NCI-H82 treated with DMSO at 0.1 percent for 48 hours (cell line): ENCODE measurements around the gene GFER.

ENCODE experiments used
- DNase-seq: peaks from one replicate; lab custom pipeline; 2025; ENCODE audit not compliant: unreplicated experiment; lab: John Stamatoyannopoulos, UW

Gene GFER

DNA sequence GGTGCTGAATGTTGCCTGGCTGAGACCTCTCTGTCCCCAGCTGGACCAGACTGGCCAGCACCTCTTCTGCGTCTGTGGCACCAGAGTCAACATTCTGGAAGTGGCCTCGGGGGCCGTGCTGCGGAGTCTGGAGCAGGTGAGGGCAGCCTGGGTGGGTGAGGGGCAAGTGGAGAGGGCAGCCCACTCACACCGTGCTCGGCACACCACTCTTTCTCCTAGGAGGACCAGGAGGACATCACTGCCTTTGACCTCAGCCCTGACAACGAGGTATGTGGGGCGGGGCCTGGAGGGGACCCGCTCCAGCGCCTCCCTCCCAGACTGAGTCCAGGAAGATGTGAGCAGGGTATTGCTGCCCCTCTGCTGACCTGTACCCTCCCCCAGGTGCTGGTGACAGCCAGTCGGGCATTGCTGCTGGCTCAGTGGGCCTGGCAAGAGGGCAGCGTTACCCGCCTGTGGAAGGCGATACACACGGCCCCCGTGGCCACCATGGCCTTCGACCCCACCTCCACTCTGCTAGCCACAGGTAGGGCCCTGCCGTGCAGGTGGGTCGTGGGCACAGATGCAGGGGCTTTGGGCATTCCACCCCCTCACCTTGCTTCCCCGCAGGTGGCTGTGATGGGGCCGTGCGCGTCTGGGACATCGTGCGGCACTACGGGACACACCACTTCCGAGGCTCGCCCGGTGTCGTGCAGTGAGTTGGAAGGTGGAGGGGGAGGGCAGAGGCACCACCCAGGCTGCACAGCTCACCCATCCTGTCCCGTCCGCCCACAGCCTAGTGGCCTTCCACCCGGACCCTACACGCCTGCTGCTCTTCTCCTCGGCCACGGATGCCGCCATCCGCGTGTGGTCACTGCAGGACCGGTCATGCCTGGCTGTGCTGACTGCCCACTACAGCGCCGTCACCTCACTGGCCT, 9.6 kb upstream of the GFER start:
- no peak for DNase-seq

DNA sequence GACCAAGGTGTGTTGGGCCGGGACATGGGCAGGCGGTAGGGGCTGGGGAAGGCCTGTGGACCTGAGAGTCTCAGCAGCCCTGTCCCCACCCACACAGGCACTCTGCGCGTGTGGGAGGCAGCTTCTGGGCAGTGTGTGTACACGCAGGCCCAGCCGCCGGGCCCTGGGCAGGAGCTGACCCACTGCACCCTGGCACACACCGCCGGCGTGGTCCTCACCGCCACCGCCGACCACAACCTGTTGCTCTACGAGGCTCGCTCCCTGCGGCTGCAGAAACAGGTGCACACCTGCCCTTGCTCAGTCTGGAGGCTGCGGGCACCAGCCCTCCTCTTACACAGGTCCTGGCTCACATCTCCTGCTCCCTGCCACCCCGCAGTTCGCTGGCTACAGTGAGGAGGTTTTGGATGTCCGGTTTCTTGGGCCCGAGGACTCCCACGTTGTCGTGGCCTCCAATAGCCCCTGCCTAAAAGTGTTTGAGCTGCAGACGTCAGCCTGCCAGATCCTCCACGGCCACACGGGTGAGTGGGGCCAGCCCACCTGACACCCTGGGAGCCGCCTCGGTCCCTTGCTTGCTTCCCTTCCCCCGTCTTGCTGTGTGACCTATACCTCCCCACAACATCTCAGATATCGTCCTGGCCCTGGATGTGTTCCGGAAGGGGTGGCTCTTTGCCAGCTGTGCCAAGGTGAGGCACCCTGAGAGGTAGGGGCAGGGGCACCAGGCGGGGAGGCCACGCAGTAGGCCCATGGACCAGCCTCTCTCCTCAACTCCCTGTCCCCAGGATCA, 8.4 kb upstream of the GFER start:
- no peak for DNase-seq

DNA sequence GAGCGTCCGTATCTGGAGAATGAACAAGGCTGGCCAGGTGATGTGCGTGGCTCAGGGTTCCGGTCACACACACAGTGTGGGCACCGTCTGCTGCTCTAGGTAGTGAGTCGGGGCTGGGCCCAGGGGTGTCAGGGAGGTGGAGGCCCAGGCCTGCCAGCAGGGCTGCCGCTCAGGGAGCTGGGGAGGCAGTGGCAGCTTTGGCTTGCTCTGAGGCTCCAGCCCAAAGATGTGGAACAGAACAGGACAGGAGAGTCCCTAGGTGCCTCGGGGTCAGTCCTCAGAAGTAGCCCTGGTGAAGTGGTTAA, 7.8 kb upstream of the GFER start:
- DNase-seq: no peak

- no peak for DNase-seq
These were observed 6.8 kb upstream of the GFER start for GRCh38 chr16:1976951-1977874.

DNA sequence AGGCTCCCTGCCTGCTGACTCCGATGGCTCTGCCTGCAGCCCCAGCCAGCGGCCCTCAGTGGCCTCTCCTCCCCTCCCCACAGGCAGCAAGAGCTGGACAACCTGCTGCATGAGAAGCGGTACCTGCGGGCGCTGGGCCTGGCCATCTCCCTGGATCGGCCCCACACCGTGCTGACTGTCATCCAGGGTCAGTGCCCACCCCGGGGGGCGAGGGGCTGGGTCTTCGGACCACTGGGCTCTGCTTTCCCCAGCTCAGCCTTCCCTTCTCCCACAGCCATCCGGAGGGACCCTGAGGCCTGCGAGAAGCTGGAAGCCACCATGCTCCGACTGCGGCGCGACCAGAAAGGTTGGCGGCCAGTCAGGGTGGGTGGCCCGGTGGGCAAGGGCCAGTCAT, 6.1 kb upstream of the GFER start:
- DNase-seq: no peak

GRCh38 chr16:1978476-1979120, 5.4 kb upstream of the GFER start:
- no peak for DNase-seq

- DNase-seq: no peak
These were observed 4.5 kb upstream of the GFER start for GRCh38 chr16:1979271-1980029.

- DNase-seq: no peak
These were observed 3.8 kb upstream of the GFER start for GRCh38 chr16:1980030-1980769.

DNA sequence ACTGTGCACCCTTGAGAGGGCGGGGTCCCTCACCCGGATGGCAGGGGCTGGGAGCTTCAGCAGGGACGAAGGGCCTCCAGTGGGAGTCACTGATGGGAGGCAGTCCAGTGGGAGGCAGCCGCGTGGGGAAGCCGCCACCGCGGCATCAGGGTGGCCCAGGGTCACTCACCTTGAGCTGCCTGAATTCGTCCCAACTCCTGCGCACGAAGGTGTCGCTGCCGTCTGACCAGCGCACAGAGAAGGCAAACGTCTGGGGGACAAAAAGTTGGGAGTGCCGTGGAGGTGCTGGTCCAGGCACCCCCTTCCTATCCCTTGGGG, 3.3 kb upstream of the GFER start:
- no peak for DNase-seq

DNA sequence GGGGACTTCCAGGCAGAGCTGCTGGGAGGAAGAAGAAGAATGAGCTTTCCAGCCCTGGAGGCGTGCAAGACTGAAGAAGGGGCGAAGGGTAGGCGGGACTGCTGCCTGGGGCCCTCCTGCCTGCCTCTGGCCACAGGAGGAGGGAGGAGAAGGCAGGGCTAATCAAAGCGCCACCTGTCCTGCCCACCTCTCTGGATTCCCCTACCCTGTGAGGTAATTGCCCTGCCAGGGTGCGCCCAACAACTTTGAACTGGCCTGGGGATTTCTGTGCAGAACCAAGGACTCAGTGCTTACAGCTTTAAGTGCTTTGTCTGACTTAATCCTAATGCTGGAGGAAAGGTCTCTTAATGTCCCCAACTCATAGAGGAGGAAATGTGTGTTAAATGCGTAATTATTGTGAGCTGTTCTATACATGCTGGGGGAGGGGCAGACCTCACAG, 2.6 kb upstream of the GFER start, which contains the start of gene NOXO1:
Gene NOXO1 (minus strand): TSS at position 72 of the 439 bp plus-strand sequence. CDS start 290 bp downstream, outside the sequence.
- DNase-seq: no peak

- DNase-seq: no peak
These were observed 2.0 kb upstream of the GFER start for GRCh38 chr16:1982013-1982433.

DNA sequence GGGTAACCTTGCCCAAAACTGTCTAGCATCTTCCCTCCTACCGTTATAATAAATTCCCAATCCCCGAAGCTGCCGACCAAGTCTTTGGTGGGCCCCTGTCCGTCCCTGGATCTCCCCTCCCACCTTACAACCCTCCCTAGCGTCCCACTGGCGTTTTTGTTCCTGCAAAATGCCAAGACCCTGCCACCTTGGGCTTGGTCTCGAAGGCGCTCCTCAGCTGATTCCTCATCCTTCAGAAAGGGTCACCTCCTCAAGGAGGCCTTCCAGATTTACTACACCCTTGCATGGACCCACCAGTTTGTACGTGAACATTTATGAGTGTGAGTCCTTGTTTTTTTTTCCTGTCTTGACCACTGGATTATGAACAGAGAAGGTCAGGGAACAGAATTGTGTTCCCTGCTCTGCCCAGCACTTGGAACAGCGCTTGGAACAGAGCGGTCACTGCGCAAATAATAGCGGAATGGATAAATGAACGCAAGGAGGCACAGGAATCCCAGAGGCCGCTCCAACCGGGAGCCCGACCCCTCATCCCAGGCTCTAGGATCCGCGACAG, 926 bp upstream of the GFER start:
- DNase-seq: no peak

GRCh38 chr16:1984347-1985225, 593 bp downstream of the GFER start:
- DNase-seq: no peak

DNA sequence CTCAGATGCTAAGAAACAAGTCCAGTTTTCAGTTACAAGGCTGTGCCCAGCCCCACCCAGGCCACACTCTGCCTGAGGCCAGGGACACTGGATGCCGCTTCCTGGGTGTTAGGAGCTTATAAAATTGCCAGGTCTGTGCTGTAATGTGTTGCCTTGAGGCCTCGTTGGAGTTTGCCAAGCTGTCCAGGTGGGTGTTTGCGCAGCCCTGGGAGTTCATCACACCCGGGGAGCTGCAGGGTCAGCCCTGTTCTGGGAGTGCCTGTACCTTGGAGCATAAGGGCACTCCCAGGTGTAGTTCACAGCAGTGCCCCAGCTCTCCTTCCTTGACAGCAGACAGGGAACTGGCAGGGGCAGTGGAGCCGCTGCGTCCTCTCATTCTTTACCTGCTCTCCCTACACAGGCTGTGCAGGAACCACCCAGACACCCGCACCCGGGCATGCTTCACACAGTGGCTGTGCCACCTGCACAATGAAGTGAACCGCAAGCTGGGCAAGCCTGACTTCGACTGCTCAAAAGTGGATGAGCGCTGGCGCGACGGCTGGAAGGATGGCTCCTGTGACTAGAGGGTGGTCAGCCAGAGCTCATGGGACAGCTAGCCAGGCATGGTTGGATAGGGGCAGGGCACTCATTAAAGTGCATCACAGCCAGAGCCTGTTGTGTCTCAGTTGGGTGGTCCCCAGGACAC, 1.6 kb downstream of the GFER start:
- DNase-seq: no peak

GRCh38 chr16:1987198-1987597, 3.2 kb downstream of the GFER start:
- DNase-seq: no peak

DNA sequence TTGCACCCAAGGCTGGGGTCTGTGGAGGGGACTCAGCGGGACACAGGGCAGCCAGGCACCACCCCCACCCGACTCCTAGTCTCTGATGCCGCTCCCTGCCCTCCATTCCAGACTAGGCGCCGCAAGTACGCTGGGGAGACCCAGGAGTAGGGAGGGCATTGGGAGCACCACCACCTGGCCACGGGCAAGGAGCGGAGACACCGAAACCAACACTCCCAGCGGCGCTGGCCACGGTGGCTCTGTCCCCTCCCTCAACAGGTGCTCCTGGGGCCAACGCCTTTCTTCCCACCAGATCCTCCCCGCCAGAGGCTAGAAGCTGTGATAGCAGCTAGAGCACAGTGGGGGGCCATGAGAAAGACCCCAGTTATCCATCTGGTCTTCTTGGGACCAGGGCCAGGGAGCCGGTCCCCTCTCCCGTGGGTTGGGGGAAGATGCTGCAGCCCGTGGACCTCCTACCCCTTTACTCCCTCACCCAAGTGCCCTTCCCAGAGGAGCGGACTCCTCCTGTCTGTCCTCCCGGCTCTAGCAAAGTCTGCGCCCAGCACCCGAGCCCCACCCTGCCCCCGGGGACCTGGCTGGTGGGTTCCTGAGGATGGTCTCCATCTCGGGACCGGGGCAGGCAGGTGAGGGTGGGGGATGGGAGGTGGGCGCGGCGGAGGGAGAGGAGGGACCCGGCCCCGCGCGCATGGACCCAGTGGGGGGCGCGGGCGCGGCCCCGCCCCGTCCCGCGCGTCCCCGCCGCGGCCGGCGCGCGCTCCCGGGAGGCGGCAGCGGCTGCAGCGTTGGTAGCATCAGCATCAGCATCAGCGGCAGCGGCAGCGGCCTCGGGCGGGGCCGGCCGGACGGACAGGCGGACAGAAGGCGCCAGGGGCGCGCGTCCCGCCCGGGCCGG, 5.5 kb downstream of the GFER start, which contains the start of gene SYNGR3:
Gene SYNGR3 (plus strand): TSS at position 762 of the 892 bp plus-strand sequence. CDS start 133 bp downstream, outside the sequence.
- no peak for DNase-seq

- no peak for DNase-seq
These were observed 6.0 kb downstream of the GFER start for GRCh38 chr16:1990101-1990350.
